Astrocyte of the cerebellum (primary cell): Measurements from ENCODE around the gene CR1L.
"Not testable (repeated sequence)": the region's sequence is repeated elsewhere in the genome, so short reads cannot be mapped to it uniquely, and the experiment has no call there.

Source experiments
- DNase-seq: peaks from one replicate; pipeline ENCODE4 v3.0.0-alpha.2; 2011; ENCODE audit warnings: low read depth
- H3K4me3 ChIP-seq: 2 replicates; pipeline ENCODE4 v1.5.1; 2011; ENCODE audit warnings: mild to moderate bottlenecking, low read depth, low read length, moderate library complexity
- in situ Hi-C: cut with HindIII; loops from 2 replicates; pipeline ENCODE4 v1.10.0; 2017; ENCODE audit warnings: low sequenced_read_pairs
- TF ChIP-seq, protein P1 (sequence below): IDR thresholded peaks from 2 replicates; pipeline ENCODE4 v1.5.1; 2012; ENCODE audit warnings: low read length, low read depth, moderate library complexity, mild to moderate bottlenecking; ENCODE audit errors: missing control alignments

The CR1L gene

DNA sequence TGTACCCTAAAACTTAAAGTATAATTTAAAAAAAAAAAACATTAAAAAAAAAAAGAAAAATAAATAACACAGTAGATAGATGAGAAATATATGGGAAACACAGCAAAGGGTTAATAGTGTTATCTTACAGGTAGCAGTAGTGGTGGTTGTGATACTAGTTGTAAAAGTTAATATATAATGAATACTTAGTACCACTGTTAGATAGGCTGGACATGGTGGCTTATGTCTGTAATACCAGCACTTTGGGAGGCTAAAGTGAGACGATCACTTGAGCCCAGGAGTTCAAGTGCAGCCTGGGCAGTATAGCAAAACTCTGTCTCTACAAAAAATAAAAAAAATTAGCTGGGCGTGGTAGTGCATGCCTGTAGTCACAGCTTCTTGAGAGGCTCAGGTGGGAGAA lies 74.3 kb downstream of the CR1L start:
- TF ChIP-seq, protein P1, sequence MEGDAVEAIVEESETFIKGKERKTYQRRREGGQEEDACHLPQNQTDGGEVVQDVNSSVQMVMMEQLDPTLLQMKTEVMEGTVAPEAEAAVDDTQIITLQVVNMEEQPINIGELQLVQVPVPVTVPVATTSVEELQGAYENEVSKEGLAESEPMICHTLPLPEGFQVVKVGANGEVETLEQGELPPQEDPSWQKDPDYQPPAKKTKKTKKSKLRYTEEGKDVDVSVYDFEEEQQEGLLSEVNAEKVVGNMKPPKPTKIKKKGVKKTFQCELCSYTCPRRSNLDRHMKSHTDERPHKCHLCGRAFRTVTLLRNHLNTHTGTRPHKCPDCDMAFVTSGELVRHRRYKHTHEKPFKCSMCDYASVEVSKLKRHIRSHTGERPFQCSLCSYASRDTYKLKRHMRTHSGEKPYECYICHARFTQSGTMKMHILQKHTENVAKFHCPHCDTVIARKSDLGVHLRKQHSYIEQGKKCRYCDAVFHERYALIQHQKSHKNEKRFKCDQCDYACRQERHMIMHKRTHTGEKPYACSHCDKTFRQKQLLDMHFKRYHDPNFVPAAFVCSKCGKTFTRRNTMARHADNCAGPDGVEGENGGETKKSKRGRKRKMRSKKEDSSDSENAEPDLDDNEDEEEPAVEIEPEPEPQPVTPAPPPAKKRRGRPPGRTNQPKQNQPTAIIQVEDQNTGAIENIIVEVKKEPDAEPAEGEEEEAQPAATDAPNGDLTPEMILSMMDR: no peak
- no peak overlapping the region for H3K4me3 ChIP-seq
- no peak for DNase-seq
- in situ Hi-C loops: no loop called here

DNA sequence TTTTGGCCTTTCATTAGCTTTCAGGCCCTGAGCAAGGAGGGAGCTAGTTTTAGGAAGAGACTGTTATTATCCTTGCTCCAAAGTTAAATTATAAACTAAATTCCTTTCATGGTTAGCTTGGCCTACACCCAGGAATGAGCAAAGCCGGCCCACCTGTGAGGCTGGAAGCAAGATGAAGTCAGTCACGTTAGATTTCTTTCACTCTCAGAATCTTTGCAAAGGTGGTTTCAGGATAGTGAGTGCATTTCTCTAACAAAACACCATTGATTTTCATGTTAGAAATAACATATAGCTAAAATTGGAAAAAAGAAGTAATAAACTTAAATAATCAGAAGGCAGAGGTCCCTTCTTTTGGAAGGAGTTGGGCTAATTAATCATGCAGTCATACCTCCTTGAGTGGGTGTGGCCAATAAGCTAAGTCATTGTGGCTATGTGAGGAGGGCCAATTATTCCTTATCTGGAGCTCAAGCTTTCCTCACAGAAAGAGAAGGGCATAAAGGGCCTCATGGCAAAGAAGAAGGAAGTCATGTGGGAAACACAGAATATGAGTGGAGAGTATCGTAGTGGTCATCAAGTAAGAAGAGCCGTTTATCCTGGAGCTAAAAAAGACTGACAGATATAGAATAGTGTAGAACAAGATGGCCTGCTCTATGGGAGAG lies 83.4 kb downstream of the CR1L start:
- DNase-seq, in situ Hi-C loops, H3K4me3 ChIP-seq: not testable (repeated sequence)

DNA sequence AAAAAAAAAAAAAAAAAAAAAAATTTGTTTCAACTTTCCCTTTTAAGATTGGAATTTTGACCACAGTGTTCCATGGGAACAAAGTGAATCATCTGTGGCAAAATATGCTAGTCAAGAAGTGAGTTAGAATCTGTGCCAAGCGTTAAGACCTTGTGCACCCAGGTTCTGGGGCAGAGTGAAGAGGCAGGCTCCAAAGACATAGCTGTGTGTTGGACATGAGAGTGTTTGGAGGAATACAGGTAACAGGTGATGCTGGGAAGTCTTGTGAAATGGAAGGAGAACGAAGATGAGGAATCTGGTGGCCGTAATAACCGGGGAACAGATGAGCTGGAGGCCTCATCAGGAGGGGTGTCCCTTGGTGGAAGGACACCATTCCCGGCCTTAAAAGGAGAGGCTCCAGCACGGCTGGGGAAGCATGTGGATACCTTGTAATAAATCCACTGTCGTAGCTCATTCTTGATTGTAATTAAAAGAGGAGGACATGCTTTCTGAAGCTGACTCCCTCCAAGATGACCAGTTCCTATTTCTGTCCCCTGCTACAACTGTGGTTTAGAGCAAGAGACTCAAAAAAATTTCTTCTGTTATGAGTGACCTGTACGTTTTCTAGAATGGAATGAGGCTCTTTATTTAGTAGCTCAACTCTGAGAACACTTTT lies 92.7 kb downstream of the CR1L start:
- in situ Hi-C loops: not testable (repeated sequence)

DNA sequence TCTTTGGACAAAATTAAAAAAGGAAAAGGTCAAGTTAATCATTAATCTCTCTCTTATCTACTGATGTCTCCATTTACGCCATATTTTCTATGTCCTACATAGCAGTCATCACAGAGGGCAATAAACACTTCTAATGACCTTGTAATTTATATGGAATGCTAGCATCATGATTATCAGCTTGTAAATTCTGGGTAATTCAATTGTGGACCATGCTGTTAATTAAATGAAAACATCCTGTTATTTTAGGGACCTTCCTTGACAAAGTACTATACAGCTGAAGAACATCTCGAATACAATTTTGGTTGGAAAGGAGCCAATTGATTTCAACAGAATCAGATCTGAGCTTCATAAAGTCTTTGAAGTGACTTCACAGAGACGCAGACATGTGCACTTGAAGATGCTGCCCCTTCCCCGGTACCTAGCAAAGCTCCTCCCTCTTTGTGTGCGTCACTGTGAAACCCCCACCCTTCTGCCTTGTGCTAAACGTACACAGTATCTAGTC lies 93.3 kb downstream of the CR1L start:
- in situ Hi-C loops, DNase-seq, H3K4me3 ChIP-seq: not testable (repeated sequence)

More for the DNA sequence above, 92.7 kb downstream of the CR1L start:
- not testable (repeated sequence) for H3K4me3 ChIP-seq, DNase-seq

DNA sequence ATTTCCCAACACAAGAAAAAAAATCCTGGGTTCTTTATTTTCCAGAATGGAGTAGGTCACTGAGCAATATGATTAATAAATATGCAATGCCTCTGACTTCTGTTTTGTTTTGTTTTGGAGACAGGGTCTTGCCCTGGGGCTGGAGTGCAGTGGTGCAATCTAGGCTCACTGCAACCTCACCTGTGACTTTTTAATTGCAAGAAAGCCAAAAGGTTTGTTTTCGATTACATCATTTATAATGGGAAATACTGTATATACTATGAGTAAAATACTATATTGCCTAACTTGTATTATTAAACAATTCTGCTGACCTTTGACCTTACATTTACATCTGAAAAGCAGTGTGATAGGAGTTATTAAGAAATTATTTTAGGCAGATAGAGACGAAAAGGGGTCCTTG lies 95.3 kb downstream of the CR1L start:
- TF ChIP-seq, protein P1: no peak
- in situ Hi-C loops: no loop called here
- no peak overlapping the region for H3K4me3 ChIP-seq
- no peak for DNase-seq

DNA sequence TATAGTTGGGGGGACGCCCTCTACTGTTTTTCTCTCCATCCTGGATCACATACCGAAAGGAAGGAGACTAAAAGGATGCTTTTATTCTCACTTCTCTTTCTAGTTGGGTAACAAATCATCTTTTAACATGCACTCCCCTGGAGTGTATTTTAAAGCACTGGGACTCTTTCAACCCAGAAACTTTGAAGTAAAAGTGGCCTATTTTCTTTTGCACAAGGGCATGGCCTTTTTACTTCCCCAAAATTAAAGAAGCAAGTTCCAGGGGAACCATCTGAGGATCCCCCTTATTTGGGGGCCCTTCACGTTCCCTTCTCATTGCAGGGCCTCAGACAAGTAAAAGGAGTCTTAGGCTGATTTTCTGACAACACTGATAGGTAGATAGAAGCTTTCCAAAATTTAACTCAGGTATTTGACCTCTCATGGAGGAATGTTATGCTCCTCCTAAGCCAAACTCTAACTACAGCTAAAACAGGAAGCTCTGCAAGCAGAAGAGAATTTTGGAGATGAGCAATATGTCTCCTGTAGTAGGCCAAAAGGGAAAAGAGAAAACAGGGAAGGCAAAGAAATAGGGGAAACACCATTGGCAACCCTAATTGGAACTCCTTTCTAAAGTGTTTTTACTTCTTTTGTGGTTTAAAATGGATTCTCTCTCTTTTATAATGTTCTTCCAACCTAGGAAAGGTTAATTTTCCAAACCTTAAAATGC lies 98.1 kb downstream of the CR1L start:
- DNase-seq: no peak
- TF ChIP-seq, protein P1: no peak

DNA sequence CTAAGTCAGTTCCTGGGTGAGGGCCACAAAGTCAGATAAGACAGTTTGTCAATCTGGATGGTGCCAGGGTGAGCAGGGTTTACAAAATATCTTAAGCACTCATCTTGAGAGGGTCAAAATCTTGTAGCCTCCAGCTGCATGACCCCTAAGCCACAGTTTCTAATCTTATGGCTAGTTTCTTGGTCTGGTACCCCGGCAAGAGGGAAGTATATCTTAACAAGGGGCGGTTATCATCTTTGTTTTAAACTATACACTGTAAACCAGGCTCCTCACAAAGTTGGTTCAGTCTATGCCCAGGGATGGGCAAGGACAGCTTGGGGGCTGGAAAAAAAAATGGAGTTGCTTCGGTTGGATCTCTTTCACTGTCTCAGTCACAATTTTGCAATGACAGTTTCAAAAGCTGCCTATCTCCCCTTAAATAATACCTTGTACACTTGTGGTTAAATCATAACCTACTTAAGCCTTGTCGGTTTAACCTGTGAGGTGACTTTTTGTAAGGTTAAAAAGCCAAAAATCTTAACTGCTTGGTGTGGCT lies 99.1 kb downstream of the CR1L start:
- in situ Hi-C loops: no loop called here
- no peak overlapping the region for H3K4me3 ChIP-seq
- TF ChIP-seq, protein P1: no peak
- no peak for DNase-seq

More for the DNA sequence above, 98.1 kb downstream of the CR1L start:
- H3K4me3 ChIP-seq: no peak overlapping the region
- in situ Hi-C loops: no loop called here

DNA sequence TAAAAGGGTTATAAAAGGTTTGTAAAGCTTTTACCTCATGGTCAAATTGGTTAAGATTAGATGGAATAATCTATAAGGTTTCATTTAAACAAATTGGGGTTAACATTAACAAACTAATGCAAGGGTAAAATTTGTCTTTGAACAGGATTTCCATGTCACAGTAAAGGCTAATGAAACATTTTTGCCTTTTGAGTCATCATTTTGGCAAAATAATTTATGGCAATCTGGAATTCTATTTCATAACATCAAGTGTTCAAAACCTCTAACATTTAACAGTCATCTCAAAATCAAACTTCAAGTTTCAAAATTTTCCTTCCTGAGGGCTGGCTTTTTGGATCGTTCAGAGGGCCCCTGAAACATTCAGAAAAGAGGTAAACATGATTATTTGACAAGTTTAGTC lies 100.4 kb downstream of the CR1L start:
- in situ Hi-C loops: no loop called here
- TF ChIP-seq, protein P1: no peak
- no peak for DNase-seq
- no peak overlapping the region for H3K4me3 ChIP-seq
